MM.1S (cell line): ENCODE measurements around the gene IFIT1B.

Experiments used
- DNase-seq: peaks from one replicate; pipeline ENCODE4 v3.0.0-alpha.2; 2015
- H2AFZ ChIP-seq: fragments of 300-600 bp; sonication (generic); 2 replicates; pipeline ENCODE4 v1.6.0; 2016; ENCODE audit warnings: antibody characterized with exemption, low read length
- H3F3A ChIP-seq: fragments of 300-600 bp; sonication (generic); 2 replicates; pipeline ENCODE4 v1.6.1; 2016; ENCODE audit warnings: mild to moderate bottlenecking, antibody characterized with exemption, low read length, moderate library complexity, mixed read lengths; ENCODE audit not compliant: insufficient read depth
- H3K27ac ChIP-seq: fragments of 300-600 bp; sonication (generic); 2 replicates; pipeline ENCODE4 v1.5.1; 2016; ENCODE audit warnings: mild to moderate bottlenecking, low read length
- H3K27me3 ChIP-seq: fragments of 300-600 bp; sonication (generic); replicated peaks from 2 replicates; pipeline ENCODE4 v1.6.0; 2016; ENCODE audit warnings: low read length; ENCODE audit not compliant: insufficient read depth
- H3K36me3 ChIP-seq: fragments of 300-600 bp; sonication (generic); replicated peaks from 2 replicates; pipeline ENCODE4 v1.6.1; 2016; ENCODE audit warnings: mild to moderate bottlenecking, low read length, mixed read lengths; ENCODE audit not compliant: insufficient read depth
- H3K4me1 ChIP-seq: fragments of 300-600 bp; sonication (generic); 2 replicates; pipeline ENCODE4 v1.6.1; 2016; ENCODE audit warnings: low read length, mixed read lengths
- H3K4me2 ChIP-seq: fragments of 300-600 bp; sonication (generic); 2 replicates; pipeline ENCODE4 v1.6.0; 2016; ENCODE audit warnings: low read depth, low read length
- H3K4me3 ChIP-seq: fragments of 300-600 bp; sonication (generic); 2 replicates; pipeline ENCODE4 v1.5.1; 2016; ENCODE audit warnings: low read length, mixed read lengths
- H3K79me2 ChIP-seq: fragments of 300-600 bp; sonication (generic); 2 replicates; pipeline ENCODE4 v1.6.1; 2016; ENCODE audit warnings: mixed run types, low read length, mixed read lengths
- H3K9ac ChIP-seq: fragments of 300-600 bp; sonication (generic); 2 replicates; pipeline ENCODE4 v1.6.1; 2016; ENCODE audit warnings: low read length, mixed read lengths
- H3K9me2 ChIP-seq: fragments of 300-600 bp; sonication (generic); replicated peaks from 2 replicates; pipeline ENCODE4 v1.6.1; 2016; ENCODE audit warnings: mild to moderate bottlenecking, low read length, mixed read lengths; ENCODE audit not compliant: insufficient read depth
- H3K9me3 ChIP-seq: fragments of 300-600 bp; sonication (generic); replicated peaks from 2 replicates; pipeline ENCODE4 v1.6.1; 2016; ENCODE audit warnings: mild to moderate bottlenecking, low read length, mixed read lengths; ENCODE audit not compliant: insufficient read depth
- H4K20me1 ChIP-seq: fragments of 300-600 bp; sonication (generic); 2 replicates; pipeline ENCODE4 v1.6.1; 2016; ENCODE audit warnings: mild to moderate bottlenecking, low read length, moderate library complexity, mixed read lengths; ENCODE audit not compliant: insufficient read depth
- CTCF ChIP-seq: fragments of 300-600 bp; sonication (generic); IDR thresholded peaks from 2 replicates; pipeline ENCODE4 v1.5.1; 2016; ENCODE audit warnings: antibody characterized with exemption, low read length, mixed read lengths
- EZH2 ChIP-seq: fragments of 300-600 bp; sonication (generic); optimal IDR thresholded peaks from 2 replicates; pipeline ENCODE3; 2017; ENCODE audit warnings: low read depth, mild to moderate bottlenecking, antibody characterized with exemption, low read length, mixed read lengths
- EZH2phosphoT487 ChIP-seq: fragments of 300-600 bp; sonication (generic); IDR thresholded peaks from 2 replicates; pipeline ENCODE4 v1.6.1; 2018; ENCODE audit warnings: antibody characterized with exemption, low read length

Gene IFIT1B

GRCh38 chr10:89371987-89372386 lies 5.9 kb upstream of the IFIT1B start:
- no peak overlapping the region for H3K4me2 ChIP-seq
- H3K4me3 ChIP-seq: no peak overlapping the region
- DNase-seq: no peak
- H4K20me1 ChIP-seq: no peaks in the 10 kb centered on the region
- no peak overlapping the region for H2AFZ ChIP-seq
- TF ChIP-seq EZH2phosphoT487: no peak
- no peak for TF ChIP-seq EZH2
- no peak for TF ChIP-seq CTCF
- no peak overlapping the region for H3K27ac ChIP-seq
- no peaks in the 10 kb centered on the region for H3K9me2 ChIP-seq
- H3K27me3 ChIP-seq: no peaks in the 10 kb centered on the region
- peaks cover 25% of the 10 kb centered on the region for H3K4me1 ChIP-seq
- H3K9me3 ChIP-seq: no peaks in the 10 kb centered on the region
- no peaks in the 10 kb centered on the region for H3K36me3 ChIP-seq
- H3K9ac ChIP-seq: no peak overlapping the region
- H3F3A ChIP-seq: peaks cover 11% of the 10 kb centered on the region
- H3K79me2 ChIP-seq: no peaks in the 10 kb centered on the region

- no peaks in the 10 kb centered on the region for H3K36me3 ChIP-seq
- peaks cover 6% of the 10 kb centered on the region for H3K4me1 ChIP-seq
- H3K9me3 ChIP-seq: no peaks in the 10 kb centered on the region
- H3K4me2 ChIP-seq: no peak overlapping the region
- no peaks in the 10 kb centered on the region for H3K9me2 ChIP-seq
- no peak overlapping the region for H3K9ac ChIP-seq
- H4K20me1 ChIP-seq: no peaks in the 10 kb centered on the region
- H3F3A ChIP-seq: no peaks in the 10 kb centered on the region
- no peaks in the 10 kb centered on the region for H3K27me3 ChIP-seq
- H3K4me3 ChIP-seq: no peak overlapping the region
- H2AFZ ChIP-seq: no peak overlapping the region
- no peak overlapping the region for H3K27ac ChIP-seq
- H3K79me2 ChIP-seq: no peaks in the 10 kb centered on the region
- TF ChIP-seq CTCF (no peak), EZH2 (no peak), EZH2phosphoT487 (no peak)
- no peak for DNase-seq
These were observed 3.7 kb upstream of the IFIT1B start for GRCh38 chr10:89373916-89374711.

GRCh38 chr10:89374713-89375141 lies 3.1 kb upstream of the IFIT1B start:
- H3K4me3 ChIP-seq: no peak overlapping the region
- H3K36me3 ChIP-seq: no peaks in the 10 kb centered on the region
- H4K20me1 ChIP-seq: no peaks in the 10 kb centered on the region
- no peak overlapping the region for H3K4me2 ChIP-seq
- no peaks in the 10 kb centered on the region for H3K9me2 ChIP-seq
- H2AFZ ChIP-seq: no peak overlapping the region
- no peak overlapping the region for H3K27ac ChIP-seq
- H3K4me1 ChIP-seq: 0 out of 2 replicates have a peak, but pooled peaks cover under 1% of the 10 kb centered on the region
- no peaks in the 10 kb centered on the region for H3F3A ChIP-seq
- no peak overlapping the region for H3K9ac ChIP-seq
- H3K27me3 ChIP-seq: no peaks in the 10 kb centered on the region
- TF ChIP-seq EZH2phosphoT487 (no peak), CTCF (no peak), EZH2 (no peak)
- no peak for DNase-seq
- no peaks in the 10 kb centered on the region for H3K79me2 ChIP-seq
- H3K9me3 ChIP-seq: no peaks in the 10 kb centered on the region
